ENCODE measurements around the gene GALNT18.

Gene GALNT18

GRCh38 chr11:11525283-11525682, 96.5 kb downstream of the GALNT18 start:
- no peak for DNase-seq

GRCh38 chr11:11524436-11525061, 97.3 kb downstream of the GALNT18 start:
- DNase-seq: no peak

- DNase-seq: no peak
These were observed 99.2 kb downstream of the GALNT18 start for GRCh38 chr11:11522591-11522990.

- no peak for DNase-seq
These were observed 100.4 kb downstream of the GALNT18 start for GRCh38 chr11:11521306-11522002.

GRCh38 chr11:11520231-11521015, 101.4 kb downstream of the GALNT18 start:
- DNase-seq: no peak

- no peak for DNase-seq
These were observed 102.6 kb downstream of the GALNT18 start for GRCh38 chr11:11519184-11519583.

GRCh38 chr11:11514246-11514645, 107.6 kb downstream of the GALNT18 start:
- no peak for DNase-seq

GRCh38 chr11:11513422-11513821, 108.4 kb downstream of the GALNT18 start:
- no peak for DNase-seq

GRCh38 chr11:11512929-11513328, 108.9 kb downstream of the GALNT18 start:
- DNase-seq: no peak

GRCh38 chr11:11512502-11512901, 109.3 kb downstream of the GALNT18 start:
- DNase-seq: no peak

GRCh38 chr11:11512090-11512489, 109.7 kb downstream of the GALNT18 start:
- DNase-seq: no peak

- no peak for DNase-seq
These were observed 110.9 kb downstream of the GALNT18 start for GRCh38 chr11:11510939-11511338.

- no peak for DNase-seq
These were observed 116.1 kb downstream of the GALNT18 start for GRCh38 chr11:11505692-11506091.

- no peak for DNase-seq
These were observed 116.6 kb downstream of the GALNT18 start for GRCh38 chr11:11505190-11505589.

- DNase-seq: no peak
These were observed 117.7 kb downstream of the GALNT18 start for GRCh38 chr11:11504071-11504470.

- no peak for DNase-seq
These were observed 119.4 kb downstream of the GALNT18 start for GRCh38 chr11:11502263-11502861.

- no peak for DNase-seq
These were observed 120.1 kb downstream of the GALNT18 start for GRCh38 chr11:11501546-11502262.

- no peak for DNase-seq
These were observed 120.9 kb downstream of the GALNT18 start for GRCh38 chr11:11500744-11501487.

- no peak for DNase-seq
These were observed 122.5 kb downstream of the GALNT18 start for GRCh38 chr11:11499300-11499699.

GRCh38 chr11:11498195-11498594, 123.6 kb downstream of the GALNT18 start:
- no peak for DNase-seq

- DNase-seq: no peak
These were observed 124.9 kb downstream of the GALNT18 start for GRCh38 chr11:11496879-11497278.

GRCh38 chr11:11494348-11494747, 127.5 kb downstream of the GALNT18 start:
- DNase-seq: no peak
